Endothelial cell of umbilical vein (primary cell): ENCODE data around the gene LCP1. TPM values are rescaled to one million over a fixed set of nuclear protein-coding genes. Genes with fewer than 3 reads are reported as not detected.

Experiments used
- Bru-seq: library from RNA; stranded (reverse); fragments of 400-500 nt; gene quantifications from one replicate; lab custom pipeline; 2021; lab: Mats Ljungman, UMichigan
- BruChase-seq, 2 experiments: library from RNA; stranded (reverse); fragments of 400-500 nt; gene quantifications; one replicate each; lab custom pipeline; 2021; lab: Mats Ljungman, UMichigan
- BruUV-seq: library from RNA; stranded (reverse); fragments of 400-500 nt; replicated peaks from 2 replicates; lab custom pipeline; 2021; lab: Mats Ljungman, UMichigan
- CTCF ChIA-PET: fragments of 300-600, 350-600 bp; sonication (Branson Sonifier 250); formaldehyde crosslinking; loops from one replicate; lab custom pipeline; 2021; ENCODE audit warnings: antibody characterized with exemption, inconsistent platforms; lab: Charles Lee
- POLR2A ChIA-PET: fragments of 300-600, 350-600 bp; sonication (Branson Sonifier 250); formaldehyde crosslinking; loops from one replicate; lab custom pipeline; 2021; ENCODE audit warnings: antibody characterized with exemption, inconsistent platforms; lab: Charles Lee
- DNase-seq: peaks from one replicate; pipeline ENCODE4 v3.0.0-alpha.2; 2011; ENCODE audit warnings: low read depth, low spot score
- FAIRE-seq: peaks from 2 replicates; lab custom pipeline; 2011; peaks lifted over from hg19 to GRCh38; lab: Jason Lieb, UNC
- H2AFZ ChIP-seq: 2 replicates; pipeline ENCODE4 v1.6.0; 2012; ENCODE audit warnings: low read depth, low read length, control low read depth, inconsistent platforms
- H3K27ac ChIP-seq: 2 replicates; pipeline ENCODE4 v1.5.1; 2011; ENCODE audit warnings: low read depth, mild to moderate bottlenecking, control low read depth, low read length, moderate library complexity; ENCODE audit not compliant: insufficient read depth
- H3K27me3 ChIP-seq, 2 experiments: 2 replicates each; pipeline versions ENCODE4 v1.6.0 to v1.6.1; 2011; ENCODE audit warnings: low read length in 2 of 2, mixed read lengths in 1 of 2; ENCODE audit not compliant: control insufficient read depth in 2 of 2, insufficient read depth in 2 of 2
- H3K36me3 ChIP-seq, 2 experiments: 2 replicates in 1 of 2; 3 replicates in 1 of 2; pipeline ENCODE4 v1.5.1; 2011; ENCODE audit warnings: low read length in 2 of 2, mild to moderate bottlenecking in 1 of 2, moderate library complexity in 1 of 2; ENCODE audit not compliant: control insufficient read depth in 2 of 2, insufficient read depth in 2 of 2; ENCODE audit errors: extremely low read depth in 1 of 2
- H3K4me1 ChIP-seq: 3 replicates; pipeline ENCODE4 v1.5.1; 2011; ENCODE audit warnings: mild to moderate bottlenecking, low read length; ENCODE audit not compliant: control insufficient read depth, insufficient read depth; ENCODE audit errors: extremely low read depth
- H3K4me2 ChIP-seq: 2 replicates; pipeline ENCODE4 v1.6.1; 2011; ENCODE audit warnings: low read length, control low read depth, mixed read lengths; ENCODE audit not compliant: insufficient read depth
- H3K4me3 ChIP-seq, 3 experiments: fragments of 200-600 bp in 1 of 3; sonication (generic), shearing (Covaris generic) in 1 of 3; replicated peaks in 1 of 3; 2 replicates each; pipeline ENCODE4 v1.5.1; 2011 to 2016; ENCODE audit warnings: control low read depth in 3 of 3, low read length in 3 of 3, mild to moderate bottlenecking in 2 of 3, inconsistent platforms in 1 of 3, low read depth in 1 of 3, moderate library complexity in 1 of 3; ENCODE audit not compliant: insufficient read depth in 1 of 3
- H3K79me2 ChIP-seq: 2 replicates; pipeline ENCODE4 v1.6.0; 2012; ENCODE audit warnings: low read length, inconsistent platforms; ENCODE audit not compliant: control insufficient read depth, insufficient read depth
- H3K9ac ChIP-seq: replicated peaks from 2 replicates; pipeline ENCODE3; 2011; ENCODE audit warnings: low read length, control low read depth; ENCODE audit not compliant: insufficient read depth; ENCODE audit errors: extremely low read depth
- H3K9me1 ChIP-seq: replicated peaks from 3 replicates; pipeline ENCODE4 v1.6.0; 2011; ENCODE audit warnings: mild to moderate bottlenecking, low read length; ENCODE audit not compliant: control insufficient read depth, insufficient read depth; ENCODE audit errors: extremely low read depth
- H3K9me3 ChIP-seq: replicated peaks from 2 replicates; pipeline ENCODE4 v1.5.1; 2012; ENCODE audit warnings: low read length, inconsistent platforms; ENCODE audit not compliant: control insufficient read depth, insufficient read depth
- H4K20me1 ChIP-seq: replicated peaks from 2 replicates; pipeline ENCODE3; 2011; ENCODE audit warnings: mild to moderate bottlenecking, low read length; ENCODE audit not compliant: control insufficient read depth, insufficient read depth; ENCODE audit errors: extremely low read depth
- CTCF ChIP-seq, 2 donors: IDR thresholded peaks; 1 replicate in 1 of 2; 2 replicates in 1 of 2; pipeline ENCODE4 v1.5.1; 2011; ENCODE audit warnings: low read length in 2 of 2, mild to moderate bottlenecking in 2 of 2, moderate library complexity in 2 of 2, control low read depth in 1 of 2, inconsistent platforms in 1 of 2, low read depth in 1 of 2; ENCODE audit not compliant: insufficient read depth in 1 of 2; ENCODE audit errors: extremely low read depth in 1 of 2
- EZH2 ChIP-seq: IDR thresholded peaks from 2 replicates; pipeline ENCODE4 v1.6.1; 2012; ENCODE audit warnings: borderline replicate concordance, low read depth, mild to moderate bottlenecking, moderate library complexity, low read length, inconsistent platforms; ENCODE audit not compliant: severe bottlenecking
- FOS ChIP-seq: IDR thresholded peaks from 2 replicates; pipeline ENCODE4 v1.6.1; 2011; ENCODE audit warnings: mild to moderate bottlenecking, low read length, moderate library complexity, borderline replicate concordance; ENCODE audit not compliant: insufficient read depth
- GATA2 ChIP-seq: IDR thresholded peaks from 2 replicates; pipeline ENCODE4 v1.7.0; 2011; ENCODE audit warnings: low read depth, mild to moderate bottlenecking, moderate library complexity, mixed read lengths, low read length; ENCODE audit not compliant: insufficient read length, insufficient read depth
- JUN ChIP-seq: IDR thresholded peaks from 2 replicates; pipeline ENCODE4 v1.6.1; 2011; ENCODE audit warnings: borderline replicate concordance, low read depth; ENCODE audit not compliant: insufficient read length, insufficient read depth
- MAX ChIP-seq: IDR thresholded peaks from 2 replicates; pipeline ENCODE4 v1.6.1; 2011; ENCODE audit not compliant: insufficient read depth, insufficient read length
- MYC ChIP-seq: IDR thresholded peaks from one replicate; pipeline ENCODE4 v1.6.1; 2011; ENCODE audit warnings: mild to moderate bottlenecking, low read depth, low read length
- POLR2A ChIP-seq: IDR thresholded peaks from 2 replicates; pipeline ENCODE4 v1.6.1; 2012; ENCODE audit warnings: low read depth, mild to moderate bottlenecking, control low read depth, low read length
- POLR2AphosphoS5 ChIP-seq: IDR thresholded peaks from 2 replicates; pipeline ENCODE4 v1.6.1; 2012; ENCODE audit warnings: low read depth, mild to moderate bottlenecking, control low read depth, low read length, moderate library complexity; ENCODE audit not compliant: insufficient read depth
- dilution Hi-C: fragments of 300-500 bp; cut with MboI; formaldehyde crosslinking; loops from one replicate; pipeline ENCODE4 v1.15.0; 2019; ENCODE audit warnings: low sequenced_read_pairs; ENCODE audit not compliant: extremely low pct_ligation_motif_present
- intact Hi-C: fragments of 100-400 bp; cut with micrococcal nuclease; formaldehyde crosslinking; loops from one replicate; pipeline ENCODE4 v1.10.0; 2022
- long read RNA-seq: library from polyadenylated mRNA; stranded (forward); transcript quantifications from one replicate; pipeline ENCODE4 v2.0.0, GENCODE V29; 2021
- polyA minus RNA-seq, 3 experiments: library from RNA; depleted of rRNA, polyadenylated mRNA; stranded (reverse); fragments of >200 nt; gene quantifications; 1 replicate in 1 of 3; 2 replicates in 2 of 3; pipeline ENCODE4 v1.2.3, GENCODE V29; 2011
- polyA plus RNA-seq, 4 experiments: library from polyadenylated mRNA; depleted of rRNA in 3 of 4; stranded (reverse) in 3 of 4; unstranded in 1 of 4; fragments of >200 nt; gene quantifications; 2 replicates each; pipeline versions ENCODE4 v1.2.1 to v1.2.3, GENCODE V29; 2011 to 2012; ENCODE audit warnings: missing spikeins in 1 of 4
- total RNA-seq: library from RNA; stranded (reverse); gene quantifications from 2 replicates; pipeline ENCODE4 v1.2.3, GENCODE V29; 2021

LCP1 gene
- total RNA-seq (0.14 and 0.38 TPM in 2 replicates), polyA plus RNA-seq (0.08 and 0.18 TPM in 2 replicates), polyA minus RNA-seq (1.0 and 3.1 TPM in 2 replicates), Bru-seq, nascent RNA (percentile 23 among the genes with signal in this experiment), BruChase-seq, experiment 1, labeled RNA remaining after a 6-hour chase (percentile 14 among the genes with signal in this experiment), BruChase-seq, experiment 2, labeled RNA remaining after a 2-hour chase (percentile 13 among the genes with signal in this experiment)
- 0.05 and 0.10 TPM in 2 replicates for polyA plus RNA-seq (2011; cell fraction: cytosol; rRNA removed)
- polyA plus RNA-seq (2011; cell fraction: nucleus; rRNA removed) = 0.14 and 0.16 TPM in 2 replicates
- polyA plus RNA-seq (2012) = 0.21 TPM in 1 of 2 replicates, not detected in the other
- polyA minus RNA-seq (2011; cell fraction: cytosol; rRNA and poly(A)+ RNA removed) = not detected
- not detected in 2 replicates for polyA minus RNA-seq (2011; cell fraction: nucleus; rRNA and poly(A)+ RNA removed)
- long read RNA-seq, partial matches to known transcripts = 0 of 1 reads
- long read RNA-seq, other reads (novel, unspliced or antisense) = 0 of 1 reads

GRCh38 chr13:46181840-46182490 is at the start of gene LCP1:
Gene LCP1 (minus strand): TSS chr13:46182177. CDS start chr13:46159662, 22,515 bp downstream.
- H3K27me3 ChIP-seq = peaks cover 2 to 12% of the 10 kb centered on the region in 2 experiments
- TF ChIP-seq EZH2 (no peak), FOS (no peak), MAX (no peak), JUN (no peak), CTCF (IDR thresholded peaks at IDR 0.05; ENCODE audit: extremely low read depth in 1 of 2, insufficient read depth in 1 of 2, low read depth in 1 of 2, low read length in 2 of 2) (no peak), MYC (no peak), POLR2AphosphoS5 (no peak), GATA2 (no peak), POLR2A (no peak)
- H2AFZ ChIP-seq = no peak within 1 kb of the TSS
- H4K20me1 ChIP-seq = no peaks in the 10 kb centered on the region
- intact Hi-C loops (no loop called here), dilution Hi-C loops (no loop called here)
- no peaks in the 10 kb centered on the region for H3K9me3 ChIP-seq
- no peak for FAIRE-seq
- no peaks in the 10 kb centered on the region for H3K36me3 ChIP-seq
- no peak within 1 kb of the TSS for H3K27ac ChIP-seq
- no peak within 1 kb of the TSS for H3K4me2 ChIP-seq
- DNase-seq = no peak
- H3K79me2 ChIP-seq = no peaks in the 10 kb centered on the region
- no peaks in the 10 kb centered on the region for H3K4me1 ChIP-seq
- CTCF ChIA-PET = no interaction called here
- no peaks in the 10 kb centered on the region for H3K9me1 ChIP-seq
- no TSS peak for BruUV-seq
- POLR2A ChIA-PET = no interaction called here
- H3K9ac ChIP-seq = no peak within 1 kb of the TSS
- H3K4me3 ChIP-seq = no peak within 1 kb of the TSS
